Neutrophil (primary cell): Measurements from ENCODE around the gene CTBP2.
A peak's percentile ranks its signal among the peaks of the same experiment; 100 is the strongest.

Source experiments
- H3K27ac ChIP-seq: fragments of 200-600 bp; sonication (generic); 2 replicates; pipeline ENCODE4 v1.5.1; 2016; ENCODE audit warnings: mild to moderate bottlenecking, moderate library complexity
- H3K27me3 ChIP-seq: fragments of 200-600 bp; sonication (generic); 2 replicates; pipeline ENCODE4 v1.6.0; 2016; ENCODE audit warnings: mild to moderate bottlenecking
- H3K36me3 ChIP-seq: fragments of 200-600 bp; sonication (generic); 2 replicates; pipeline ENCODE4 v1.5.1; 2017
- H3K4me1 ChIP-seq, 2 experiments: fragments of 200-600 bp in 1 of 2; sonication (generic) in 1 of 2; 1 replicate in 1 of 2; 2 replicates in 1 of 2; pipeline versions ENCODE4 v1.5.1 to v1.6.1; 2013 to 2016; ENCODE audit warnings: low read depth in 1 of 2, low read length in 1 of 2, mild to moderate bottlenecking in 1 of 2, moderate library complexity in 1 of 2; ENCODE audit not compliant: control insufficient read depth in 1 of 2, insufficient read depth in 1 of 2
- H3K4me3 ChIP-seq, 2 experiments: fragments of 200-600 bp in 1 of 2; sonication (generic) in 1 of 2; 1 replicate in 1 of 2; 2 replicates in 1 of 2; pipeline ENCODE4 v1.5.1; 2013 to 2016; ENCODE audit warnings: low read depth in 1 of 2, low read length in 1 of 2, mild to moderate bottlenecking in 1 of 2, moderate library complexity in 1 of 2
- H3K9me3 ChIP-seq: fragments of 200-600 bp; sonication (generic); 2 replicates; pipeline ENCODE4 v1.5.1; 2016
- CTCF ChIP-seq: fragments of 200-600 bp; sonication (generic); IDR thresholded peaks from 2 replicates; pipeline ENCODE4 v1.5.1; 2016; ENCODE audit warnings: antibody characterized with exemption

Gene CTBP2

GRCh38 chr10:125013529-125013872 lies 146.9 kb downstream of the CTBP2 start:
- H3K36me3 ChIP-seq: peaks cover 42% of the 10 kb centered on the region
- no peak for TF ChIP-seq CTCF

GRCh38 chr10:125012851-125013528 lies 147.4 kb downstream of the CTBP2 start:
- Histone ChIP-seq H3K4me3 (no peak overlapping the region), H3K27me3 (no peaks in the 10 kb centered on the region), H3K27ac (no peak overlapping the region), H3K9me3 (no peaks in the 10 kb centered on the region), H3K4me1 (peaks cover 15 to 19% of the 10 kb centered on the region in 2 experiments), H3K36me3 (peaks cover 42% of the 10 kb centered on the region)
- TF ChIP-seq CTCF: no peak

More at GRCh38 chr10:125013529-125013872, 146.9 kb downstream of the CTBP2 start:
- Histone ChIP-seq H3K27ac (no peak overlapping the region), H3K9me3 (no peaks in the 10 kb centered on the region), H3K27me3 (no peaks in the 10 kb centered on the region), H3K4me3 (no peak overlapping the region), H3K4me1 (peaks cover 10 to 14% of the 10 kb centered on the region in 2 experiments)

- peaks cover 34% of the 10 kb centered on the region for H3K36me3 ChIP-seq
- no peak overlapping the region for H3K4me3 ChIP-seq
- no peak for TF ChIP-seq CTCF
- no peaks in the 10 kb centered on the region for H3K27me3 ChIP-seq
- H3K9me3 ChIP-seq: no peaks in the 10 kb centered on the region
- no peak overlapping the region for H3K27ac ChIP-seq
- peaks cover 20 to 25% of the 10 kb centered on the region in 2 experiments for H3K4me1 ChIP-seq
These were observed 148.2 kb downstream of the CTBP2 start for GRCh38 chr10:125011926-125012705.

- Histone ChIP-seq H3K4me1 (peaks cover 20 to 25% of the 10 kb centered on the region in 2 experiments), H3K27ac (peak overlapping the region; percentile 40), H3K4me3 (no peak overlapping the region), H3K9me3 (no peaks in the 10 kb centered on the region), H3K27me3 (no peaks in the 10 kb centered on the region), H3K36me3 (peaks cover 33% of the 10 kb centered on the region)
- no peak for TF ChIP-seq CTCF
These were observed 149.0 kb downstream of the CTBP2 start for GRCh38 chr10:125011171-125011925.

- TF ChIP-seq CTCF: no peak
- peaks cover 38% of the 10 kb centered on the region for H3K36me3 ChIP-seq
These were observed 150.0 kb downstream of the CTBP2 start for GRCh38 chr10:125010362-125010761.

More at GRCh38 chr10:125010362-125010761, 150.0 kb downstream of the CTBP2 start:
- H3K9me3 ChIP-seq: no peaks in the 10 kb centered on the region
- H3K4me3 ChIP-seq: no peak overlapping the region
- H3K27ac ChIP-seq: peak overlapping the region; percentile 40
- no peaks in the 10 kb centered on the region for H3K27me3 ChIP-seq
- peaks cover 20 to 25% of the 10 kb centered on the region in 2 experiments for H3K4me1 ChIP-seq
